ENCODE data around the gene NLGN3. TPM values are rescaled to one million over a fixed set of nuclear protein-coding genes. Genes with fewer than 3 reads are reported as not detected.
A peak's percentile ranks its signal among the peaks of the same experiment; 100 is the strongest.
"Not testable (repeated sequence)": the region's sequence is repeated elsewhere in the genome, so short reads cannot be mapped to it uniquely, and the experiment has no call there.

NLGN3 gene
- total RNA-seq, 3 donors from 2014 or later: 0.38 to 0.43 (median 0.40) TPM

DNA sequence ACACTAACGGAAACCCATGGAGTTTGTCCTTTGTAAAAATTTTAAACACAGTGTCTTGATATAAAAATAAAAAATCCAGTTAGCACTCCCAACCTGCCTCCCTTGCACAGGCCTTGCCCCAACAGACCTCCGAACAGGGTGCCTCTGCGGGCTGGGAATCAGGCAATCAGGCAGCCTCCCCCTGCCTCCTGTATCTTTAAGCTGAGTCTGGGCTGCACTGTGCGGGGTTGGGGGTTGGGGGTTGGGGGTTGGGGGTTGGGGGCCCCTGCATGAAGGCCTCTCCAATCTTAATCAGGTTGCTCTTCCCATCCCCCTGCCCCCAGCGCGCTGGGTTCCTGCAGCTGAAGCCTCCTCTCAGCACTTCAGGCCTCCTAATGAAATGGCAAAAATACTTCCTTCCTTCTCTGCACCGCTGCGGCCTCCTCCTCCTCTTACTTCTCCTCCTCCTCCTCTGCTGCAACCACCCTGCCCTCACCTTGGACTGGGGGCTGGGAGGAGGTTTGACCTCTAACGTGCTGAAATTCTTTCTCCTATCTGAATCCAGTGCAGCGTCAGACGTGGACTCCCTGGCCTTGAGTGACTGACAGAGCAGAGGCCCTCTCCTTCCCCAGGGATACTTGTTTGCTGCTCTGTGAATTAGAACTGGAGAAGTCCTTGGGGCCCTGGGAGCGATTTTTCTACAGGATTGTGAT, 26.6 kb downstream of the NLGN3 start:
- DNase-seq (no peak), ATAC-seq (no peak)
- Mint-ChIP-seq H3K9me3 (no peaks in the 10 kb centered on the region), H3K4me1 (ENCODE audit: low read depth) (peaks cover 2% of the 10 kb centered on the region), H3K36me3 (ENCODE audit: insufficient read depth) (peaks cover 7% of the 10 kb centered on the region), H3K4me3 (no peak overlapping the region), H3K27me3 (ENCODE audit: low read depth) (no peaks in the 10 kb centered on the region)

DNA sequence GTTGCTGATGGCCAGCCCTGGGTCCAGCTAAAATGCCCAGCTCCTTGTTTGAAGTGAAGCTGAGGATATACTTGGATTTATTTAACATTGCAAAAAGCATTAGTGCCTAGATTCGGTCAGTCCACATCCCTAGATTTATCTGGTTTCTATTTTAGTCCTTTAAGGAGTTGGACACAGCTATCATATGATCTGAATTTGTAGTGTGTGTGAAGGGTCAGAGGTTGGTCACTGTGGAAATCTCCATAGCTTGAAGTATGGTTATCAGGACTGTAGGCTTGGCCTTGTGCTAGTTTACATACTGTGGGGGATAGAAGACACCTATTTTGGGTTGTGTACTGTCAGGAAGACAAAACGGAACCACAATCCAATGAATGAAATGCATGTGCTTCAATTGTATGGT, 28.8 kb downstream of the NLGN3 start:
- no peaks in the 10 kb centered on the region for H3K9me3 Mint-ChIP-seq
- DNase-seq (no peak), ATAC-seq (no peak)
- H3K36me3 Mint-ChIP-seq (ENCODE audit: insufficient read depth): peaks cover 11% of the 10 kb centered on the region
- no peaks in the 10 kb centered on the region for H3K27me3 Mint-ChIP-seq (ENCODE audit: low read depth)
- no peak overlapping the region for H3K4me3 Mint-ChIP-seq
- H3K4me1 Mint-ChIP-seq (ENCODE audit: low read depth): peaks cover 2% of the 10 kb centered on the region

DNA sequence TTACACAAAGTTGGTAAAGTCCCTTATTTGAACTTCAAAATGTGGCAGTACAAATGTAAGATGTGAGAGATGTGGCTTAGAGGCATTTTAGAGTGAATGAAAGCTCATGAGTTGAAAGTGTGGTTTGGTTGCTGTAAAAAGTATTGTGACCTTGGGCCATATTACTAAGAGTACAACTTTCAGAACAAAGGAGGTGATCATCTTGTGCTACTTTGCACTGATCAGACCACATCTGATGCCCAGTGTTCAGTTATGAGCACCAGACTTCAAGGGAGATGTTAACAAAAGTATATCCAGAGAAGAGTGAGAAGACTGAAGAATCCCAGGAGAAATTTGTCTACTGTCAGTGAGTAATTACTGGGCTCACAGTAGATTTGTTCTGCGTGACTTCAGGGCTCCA, 30.2 kb downstream of the NLGN3 start:
- Mint-ChIP-seq H3K4me1 (ENCODE audit: low read depth) (peaks cover 6% of the 10 kb centered on the region), H3K27me3 (ENCODE audit: low read depth) (no peaks in the 10 kb centered on the region), H3K36me3 (ENCODE audit: insufficient read depth) (peaks cover 11% of the 10 kb centered on the region), H3K4me3 (no peak overlapping the region), H3K9me3 (no peaks in the 10 kb centered on the region)
- DNase-seq: no peak
- ATAC-seq: no peak

DNA sequence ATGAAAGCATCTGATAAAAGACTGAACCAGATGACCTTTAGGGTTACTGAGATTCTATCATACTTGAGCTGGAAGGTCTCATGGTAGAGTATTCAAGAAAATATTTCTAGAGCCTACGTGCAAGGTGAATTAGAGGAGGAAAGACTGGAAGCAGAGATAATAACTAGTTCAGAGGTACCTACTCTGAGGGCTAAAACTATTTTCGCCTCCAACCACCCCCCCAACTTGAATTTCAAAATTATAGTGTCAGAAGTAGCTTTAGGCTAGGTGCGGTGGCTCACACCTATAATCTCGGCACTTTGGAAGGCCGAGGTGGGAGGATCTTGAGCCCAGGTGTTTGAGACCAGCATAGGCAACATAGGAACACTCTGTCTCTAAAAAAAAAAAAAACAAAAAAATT, 30.9 kb downstream of the NLGN3 start:
- no peak for ATAC-seq
- Mint-ChIP-seq H3K9me3 (no peaks in the 10 kb centered on the region), H3K36me3 (ENCODE audit: insufficient read depth) (peaks cover 11% of the 10 kb centered on the region), H3K27me3 (ENCODE audit: low read depth) (no peaks in the 10 kb centered on the region), H3K4me1 (ENCODE audit: low read depth) (peaks cover 6% of the 10 kb centered on the region), H3K4me3 (no peak overlapping the region)
- no peak for DNase-seq

DNA sequence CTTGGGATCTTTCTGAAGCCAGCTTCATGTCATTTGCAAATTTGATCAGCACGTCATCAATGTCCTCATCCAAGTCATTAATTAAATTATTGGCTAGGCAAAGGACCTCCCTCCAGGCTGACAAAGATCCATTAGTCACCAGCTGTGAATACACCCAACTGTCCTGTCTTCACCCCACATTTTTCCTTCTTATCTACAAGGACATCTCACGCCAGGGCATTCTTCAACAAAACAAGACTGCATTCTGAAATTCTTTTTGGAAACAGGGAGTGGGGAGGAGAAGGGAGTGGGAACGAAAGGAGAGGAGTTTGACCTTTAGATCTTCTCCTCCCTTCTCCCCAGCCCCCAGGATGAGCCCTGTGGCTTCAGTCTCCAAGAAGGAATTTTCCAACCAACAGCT, 32.7 kb downstream of the NLGN3 start:
- Mint-ChIP-seq H3K4me3 (no peak overlapping the region), H3K9me3 (no peaks in the 10 kb centered on the region), H3K4me1 (ENCODE audit: low read depth) (peaks cover 7% of the 10 kb centered on the region), H3K27me3 (ENCODE audit: low read depth) (no peaks in the 10 kb centered on the region), H3K36me3 (ENCODE audit: insufficient read depth) (peaks cover 11% of the 10 kb centered on the region)
- no peak for DNase-seq
- no peak for ATAC-seq

DNA sequence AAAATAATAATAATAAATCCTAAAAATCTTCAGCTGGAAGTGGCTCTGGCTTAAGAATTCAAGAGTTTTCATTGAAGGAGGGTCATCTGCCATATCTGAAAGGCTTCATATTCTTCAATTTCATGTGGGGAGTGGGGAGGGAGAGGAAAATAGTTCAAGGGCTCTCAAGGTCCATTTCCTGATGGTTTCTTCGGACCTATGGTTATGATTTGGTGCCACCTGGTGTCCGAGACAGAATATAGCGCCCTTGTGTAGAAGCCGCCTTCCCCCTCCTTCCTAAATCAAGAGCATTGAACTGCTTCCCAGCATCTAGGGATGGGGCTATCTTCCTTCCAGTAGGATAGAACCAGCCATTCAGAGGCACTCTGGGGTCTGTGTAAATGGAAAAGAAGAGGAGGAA, 34.3 kb downstream of the NLGN3 start:
- Mint-ChIP-seq H3K4me3 (no peak overlapping the region), H3K36me3 (ENCODE audit: insufficient read depth) (peaks cover 7% of the 10 kb centered on the region), H3K27me3 (ENCODE audit: low read depth) (no peaks in the 10 kb centered on the region), H3K4me1 (ENCODE audit: low read depth) (peaks cover 13% of the 10 kb centered on the region), H3K9me3 (no peaks in the 10 kb centered on the region)
- DNase-seq: peak; percentile 38
- no peak for ATAC-seq

DNA sequence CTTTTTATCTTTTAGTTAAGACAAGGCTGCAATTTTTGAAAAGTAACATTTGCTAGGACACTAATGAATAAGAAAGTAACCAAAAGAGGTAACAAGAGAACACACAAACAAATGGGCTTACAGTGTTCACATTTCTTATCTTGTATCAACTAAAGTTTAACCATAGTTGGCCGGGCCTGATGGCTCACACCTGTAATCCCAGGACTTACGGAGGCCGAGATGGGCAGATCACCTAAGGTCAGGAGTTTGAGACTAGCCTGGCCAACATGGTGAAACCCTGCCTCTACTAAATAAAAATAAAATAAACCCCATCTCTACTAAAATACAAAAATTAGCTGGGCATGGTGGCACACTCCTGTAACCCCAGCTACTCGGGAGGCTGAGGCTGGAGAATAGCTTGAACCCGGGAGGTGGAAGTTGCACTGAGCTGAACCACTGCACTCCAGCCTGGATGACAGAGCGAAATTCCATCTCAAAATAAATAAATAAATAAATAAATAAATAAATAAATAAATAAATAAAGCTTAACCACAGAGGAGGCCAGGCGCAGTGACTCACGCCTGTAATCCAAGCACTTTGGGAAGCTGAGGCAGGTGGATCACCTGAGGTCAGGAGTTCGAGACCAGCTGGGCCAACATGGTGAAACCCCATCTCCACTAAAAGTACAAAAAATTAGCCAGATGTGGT, 36.1 kb downstream of the NLGN3 start:
- not testable (repeated sequence) for H3K36me3 Mint-ChIP-seq (ENCODE audit: insufficient read depth); H3K27me3 Mint-ChIP-seq (ENCODE audit: low read depth); ATAC-seq; H3K9me3 Mint-ChIP-seq; DNase-seq
- H3K4me3 Mint-ChIP-seq: peak overlapping the region; percentile 57
- peaks cover 13% of the 10 kb centered on the region for H3K4me1 Mint-ChIP-seq (ENCODE audit: low read depth)

DNA sequence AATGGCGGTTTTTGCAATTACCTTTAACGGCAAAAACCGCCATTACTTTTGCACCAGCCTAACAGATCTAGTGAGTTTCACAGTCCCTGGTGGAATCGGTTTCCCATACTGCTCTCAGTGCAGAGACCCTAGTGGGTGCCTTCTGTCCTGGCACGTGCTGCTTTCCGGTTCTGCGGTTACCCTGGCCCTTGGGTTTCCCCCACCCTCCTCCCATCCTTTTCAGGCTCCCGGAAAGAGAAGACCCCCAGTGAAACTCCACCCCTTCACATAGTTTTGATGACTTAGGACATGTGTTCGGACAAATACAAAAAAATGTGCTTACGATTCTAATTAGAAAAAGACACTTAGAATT, 36.9 kb downstream of the NLGN3 start:
- peaks cover 6% of the 10 kb centered on the region for H3K36me3 Mint-ChIP-seq (ENCODE audit: insufficient read depth)
- H3K9me3 Mint-ChIP-seq: no peaks in the 10 kb centered on the region
- DNase-seq (peak; percentile 17), ATAC-seq (peak; percentile 59)
- peak overlapping the region; percentile 82 for H3K4me3 Mint-ChIP-seq
- H3K4me1 Mint-ChIP-seq (ENCODE audit: low read depth): peaks cover 13% of the 10 kb centered on the region
- H3K27me3 Mint-ChIP-seq (ENCODE audit: low read depth): no peaks in the 10 kb centered on the region

DNA sequence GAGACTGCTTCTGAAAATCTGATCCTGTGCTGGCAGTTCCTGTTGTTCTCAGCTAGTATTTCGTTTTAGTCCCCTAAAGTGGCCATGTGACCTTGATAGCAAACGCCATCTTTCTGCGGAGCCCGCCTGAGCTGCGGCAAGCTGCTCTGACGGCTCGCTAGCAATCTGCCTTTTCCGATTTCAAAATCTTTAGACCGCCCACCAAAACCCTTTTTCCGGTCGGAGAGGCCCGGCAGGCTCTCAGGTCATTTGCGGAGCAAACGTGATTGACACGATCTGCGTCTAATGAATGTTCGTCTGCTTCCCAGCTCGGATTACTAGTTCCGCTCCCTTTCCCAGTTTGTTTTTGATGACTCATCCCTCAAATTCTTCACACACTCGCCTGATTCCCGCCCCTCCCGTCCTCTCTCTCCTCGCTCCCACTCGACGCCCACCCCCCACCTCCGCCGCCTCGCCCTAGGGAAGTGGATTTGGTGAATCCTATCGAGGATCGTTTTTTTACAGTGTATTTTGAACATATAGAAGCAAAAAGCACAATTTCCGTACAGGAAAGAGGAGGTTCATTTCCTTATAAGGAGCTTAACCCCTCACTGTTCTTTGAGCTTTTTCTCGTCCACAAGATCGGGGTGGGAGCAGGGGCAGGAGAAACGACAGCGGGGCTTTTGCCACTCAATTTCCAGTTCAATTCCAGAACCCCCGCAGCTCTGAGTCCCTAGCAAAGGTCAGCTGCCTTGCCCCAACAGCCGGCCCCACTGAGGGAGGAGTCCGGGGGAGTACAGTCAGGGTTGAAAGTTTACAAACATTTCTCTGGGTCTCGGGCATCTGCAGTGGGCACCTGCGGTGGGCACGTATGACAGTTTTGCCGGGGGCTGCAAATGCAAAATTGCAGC, 37.5 kb downstream of the NLGN3 start:
- peak; percentile 95 to 97 for ATAC-seq

DNA sequence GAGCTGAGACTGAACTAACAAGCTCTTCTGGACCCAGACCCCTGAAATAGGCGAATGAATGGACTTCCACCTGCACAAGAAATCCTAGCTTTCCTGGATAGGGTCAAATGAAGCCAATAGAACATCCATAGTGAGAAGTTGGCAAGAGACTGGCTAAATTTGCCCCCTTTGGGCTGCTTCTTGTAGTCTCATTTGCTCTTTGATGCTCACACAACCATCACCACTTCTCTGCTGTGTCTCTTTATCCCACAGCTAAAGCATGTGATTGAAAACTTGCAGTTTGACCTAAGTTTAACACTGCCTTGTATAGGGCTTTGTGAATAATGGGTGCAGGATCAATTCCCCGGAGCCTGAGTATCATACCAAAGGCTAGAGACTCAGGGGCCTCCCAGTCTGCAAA, 38.2 kb downstream of the NLGN3 start:
- ATAC-seq (no peak), DNase-seq (no peak)
- H3K9me3 Mint-ChIP-seq: no peaks in the 10 kb centered on the region
- H3K4me1 Mint-ChIP-seq (ENCODE audit: low read depth): peaks cover 17% of the 10 kb centered on the region
- peak overlapping the region; percentile 82 for H3K4me3 Mint-ChIP-seq
- H3K36me3 Mint-ChIP-seq (ENCODE audit: insufficient read depth): peaks cover 2% of the 10 kb centered on the region
- H3K27me3 Mint-ChIP-seq (ENCODE audit: low read depth): no peaks in the 10 kb centered on the region

More for the DNA sequence above, 37.5 kb downstream of the NLGN3 start:
- peak overlapping the region; percentile 82 for H3K4me3 Mint-ChIP-seq
- no peaks in the 10 kb centered on the region for H3K27me3 Mint-ChIP-seq (ENCODE audit: low read depth)
- H3K36me3 Mint-ChIP-seq (ENCODE audit: insufficient read depth): peaks cover 4% of the 10 kb centered on the region
- peak; percentile 72 for DNase-seq
- H3K9me3 Mint-ChIP-seq: no peaks in the 10 kb centered on the region
- peaks cover 17% of the 10 kb centered on the region for H3K4me1 Mint-ChIP-seq (ENCODE audit: low read depth)

DNA sequence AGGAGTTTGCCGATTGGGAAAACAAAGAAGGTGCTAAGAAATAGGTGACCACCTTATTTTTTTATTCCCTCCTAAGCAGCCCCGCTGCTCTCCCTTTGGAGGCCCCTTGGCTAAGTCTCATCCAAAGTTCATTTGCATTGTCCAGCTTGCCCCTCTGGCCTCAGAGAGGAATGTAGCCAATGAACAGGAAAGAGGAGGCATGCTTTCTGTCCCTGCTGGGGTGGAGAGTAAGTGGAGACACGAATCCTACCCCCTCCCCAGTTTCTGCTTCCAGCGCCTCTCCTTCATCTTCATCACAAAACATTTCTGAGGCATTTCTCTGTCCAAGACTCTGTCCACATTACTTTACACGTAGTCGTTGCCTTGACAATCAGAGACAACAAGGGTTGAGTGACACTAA, 38.7 kb downstream of the NLGN3 start:
- peaks cover 2% of the 10 kb centered on the region for H3K36me3 Mint-ChIP-seq (ENCODE audit: insufficient read depth)
- H3K27me3 Mint-ChIP-seq (ENCODE audit: low read depth): no peaks in the 10 kb centered on the region
- H3K4me3 Mint-ChIP-seq: no peak overlapping the region
- H3K4me1 Mint-ChIP-seq (ENCODE audit: low read depth): peaks cover 17% of the 10 kb centered on the region
- no peak for ATAC-seq
- no peaks in the 10 kb centered on the region for H3K9me3 Mint-ChIP-seq
- no peak for DNase-seq

DNA sequence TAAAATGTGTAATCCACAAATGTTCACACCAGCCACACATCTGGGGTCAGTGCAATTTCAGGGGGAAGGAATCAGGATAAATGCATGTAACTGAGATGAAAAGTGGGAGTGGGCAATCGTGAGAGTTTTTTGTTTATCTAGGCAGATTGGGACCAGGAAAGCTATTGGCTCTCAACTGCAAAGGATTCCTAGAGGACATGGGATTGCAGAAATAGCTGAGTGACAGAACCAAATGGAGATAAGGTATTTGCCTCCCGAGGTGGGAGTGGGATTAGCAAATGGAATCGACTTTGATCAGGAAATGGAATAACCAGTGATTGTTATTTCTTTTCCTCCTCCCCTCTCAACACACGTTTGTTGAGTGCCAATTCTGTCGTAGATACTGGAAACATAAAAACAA, 39.5 kb downstream of the NLGN3 start:
- ATAC-seq (no peak), DNase-seq (no peak)
- H3K27me3 Mint-ChIP-seq (ENCODE audit: low read depth): no peaks in the 10 kb centered on the region
- peaks cover 2% of the 10 kb centered on the region for H3K36me3 Mint-ChIP-seq (ENCODE audit: insufficient read depth)
- no peaks in the 10 kb centered on the region for H3K9me3 Mint-ChIP-seq
- H3K4me3 Mint-ChIP-seq: no peak overlapping the region
- H3K4me1 Mint-ChIP-seq (ENCODE audit: low read depth): peaks cover 15% of the 10 kb centered on the region

DNA sequence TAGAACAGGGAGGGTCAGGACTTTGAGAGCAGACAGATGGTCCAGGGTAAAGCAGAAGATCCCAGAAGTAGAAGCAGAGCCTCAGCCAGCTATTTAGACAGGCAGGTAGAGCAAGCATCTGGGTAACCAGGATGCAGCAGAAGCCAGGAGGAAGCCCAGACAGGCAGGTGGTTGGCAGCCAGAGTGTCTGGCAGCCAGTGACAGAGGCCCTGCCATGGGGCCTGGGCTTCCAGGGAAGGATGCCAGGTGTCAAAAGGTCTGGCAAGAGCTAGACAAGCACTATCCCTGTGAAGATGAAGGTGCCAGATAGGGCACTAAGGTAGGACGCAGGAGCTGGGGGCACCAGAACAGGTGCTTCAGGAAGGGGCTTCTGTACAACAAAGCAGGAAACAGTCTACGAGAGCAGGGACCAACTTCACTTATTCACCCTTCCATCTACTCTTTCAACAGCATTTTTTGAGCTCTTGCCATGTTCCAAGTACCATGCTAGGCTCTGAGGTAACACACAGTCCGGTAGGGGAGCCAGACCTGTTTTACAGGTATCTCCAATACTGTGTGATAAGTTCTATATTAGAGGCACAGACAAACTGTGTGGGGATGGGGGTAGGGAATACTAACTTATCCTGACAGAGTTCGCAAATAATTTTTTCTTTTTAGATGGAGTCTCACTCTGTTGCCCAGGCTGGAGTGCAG, 40.3 kb downstream of the NLGN3 start:
- Mint-ChIP-seq H3K36me3 (ENCODE audit: insufficient read depth) (peaks cover 2% of the 10 kb centered on the region), H3K9me3 (no peaks in the 10 kb centered on the region)
- no peak for ATAC-seq

DNA sequence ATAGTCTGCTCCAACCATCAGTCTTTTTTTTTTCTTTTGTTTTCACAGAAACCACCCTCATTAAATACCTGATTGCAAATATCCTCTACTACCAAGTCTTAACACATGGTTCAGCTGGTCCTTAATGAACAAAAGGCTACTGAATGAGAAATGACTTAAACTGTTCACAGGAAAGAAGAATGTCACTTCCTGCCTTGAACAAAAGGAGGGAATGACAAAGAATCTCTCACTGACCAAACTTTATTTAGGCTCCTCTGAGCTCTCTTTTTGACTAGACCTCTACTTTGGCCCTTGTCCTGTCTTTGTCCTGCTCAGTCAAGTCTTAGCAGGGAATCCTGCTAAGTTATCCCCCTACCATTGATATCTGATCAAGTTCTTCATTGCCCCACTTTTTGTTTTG, 46.6 kb downstream of the NLGN3 start:
- DNase-seq: no peak

More for the DNA sequence above, 40.3 kb downstream of the NLGN3 start:
- H3K4me3 Mint-ChIP-seq: no peak overlapping the region
- DNase-seq: no peak
- H3K4me1 Mint-ChIP-seq (ENCODE audit: low read depth): peaks cover 14% of the 10 kb centered on the region
- H3K27me3 Mint-ChIP-seq (ENCODE audit: low read depth): no peaks in the 10 kb centered on the region

More for the DNA sequence above, 46.6 kb downstream of the NLGN3 start:
- ATAC-seq: no peak
- Mint-ChIP-seq H3K9me3 (no peaks in the 10 kb centered on the region), H3K27me3 (ENCODE audit: low read depth) (no peaks in the 10 kb centered on the region), H3K36me3 (ENCODE audit: insufficient read depth) (peaks cover 4% of the 10 kb centered on the region), H3K4me3 (no peak overlapping the region), H3K4me1 (ENCODE audit: low read depth) (peaks cover 29% of the 10 kb centered on the region)
